OCI-LY7 (cell line): Measurements from ENCODE around the gene PROSER1.

ENCODE experiments used
- CTCF ChIP-seq: fragments of 200-600 bp; sonication (generic); conservative IDR thresholded peaks from 2 replicates; pipeline ENCODE4 v1.5.1; 2014; ENCODE audit warnings: mild to moderate bottlenecking, antibody characterized with exemption, low read length, moderate library complexity, mixed read lengths
- EZH2phosphoT487 ChIP-seq: fragments of 200-600 bp; sonication (generic); IDR thresholded peaks from 2 replicates; pipeline ENCODE4 v1.6.1; 2018; ENCODE audit warnings: low read depth, borderline replicate concordance, mild to moderate bottlenecking, mixed run types, antibody characterized with exemption, low read length, moderate library complexity, mixed read lengths

DNA sequence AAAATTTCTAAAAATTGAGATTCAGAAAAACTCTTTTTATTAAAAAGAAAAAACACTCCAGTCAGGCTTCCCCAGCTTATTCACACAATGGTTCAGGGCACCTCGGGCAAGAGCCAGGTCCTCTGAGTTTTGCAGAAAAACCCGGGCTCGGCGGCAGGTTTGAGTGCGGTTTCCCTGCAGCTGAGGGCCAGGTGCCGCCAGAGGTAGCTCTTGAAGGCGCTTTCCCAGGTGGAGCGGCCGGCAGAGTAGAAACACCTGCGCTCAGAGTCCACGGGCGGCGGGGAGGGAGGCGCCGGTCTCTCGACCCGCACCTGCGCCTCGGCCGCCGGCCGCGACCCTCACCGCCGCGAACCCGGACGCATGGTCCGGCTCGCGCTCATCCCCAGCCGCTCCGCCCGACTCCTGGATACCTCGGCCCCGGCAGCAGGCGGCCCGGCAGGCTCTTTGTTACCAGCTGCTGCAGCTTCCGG is 444 bp downstream of the PROSER1 start:
- TF ChIP-seq CTCF (0 out of 2 replicates have a peak, but pooled peaks have one; percentile 21), EZH2phosphoT487 (no peak)
